GM12878 (cell line): ENCODE measurements around the gene SIX3. TPM values are rescaled to one million over a fixed set of nuclear protein-coding genes. Genes with fewer than 3 reads are reported as not detected.

Experiments
- BRCA1 ChIP-seq: IDR thresholded peaks from 2 replicates; pipeline ENCODE4 v1.6.1; 2011; ENCODE audit warnings: low read depth, low read length, improper control_type of control experiment
- IKZF1 ChIP-seq: fragments of 450-650 bp; conservative IDR thresholded peaks from 2 replicates; pipeline ENCODE4 v1.6.1; 2017; ENCODE audit warnings: antibody characterized with exemption, mild to moderate bottlenecking
- KDM1A ChIP-seq: fragments of 200-600 bp; sonication (generic); IDR thresholded peaks from 2 replicates; pipeline ENCODE4 v1.6.1; 2016; ENCODE audit warnings: borderline replicate concordance
- PML ChIP-seq: IDR thresholded peaks from 2 replicates; pipeline ENCODE4 v1.6.1; 2012; ENCODE audit warnings: low read length, inconsistent platforms
- ZSCAN29 ChIP-seq: fragments of 450-650 bp; IDR thresholded peaks from 2 replicates; pipeline ENCODE4 v1.6.1; 2017; ENCODE audit warnings: mild to moderate bottlenecking, moderate library complexity
- polyA plus RNA-seq, 11 experiments: library from polyadenylated mRNA; depleted of rRNA in 4 of 11; unstranded in 6 of 11; stranded (reverse) in 5 of 11; fragments of >200 nt; fragmentation: Nextera tagmentation in 4 of 11; fragmentation: Illumina TruSeq in 1 of 11; extraction: Ambion mirVana in 4 of 11; extraction: Trizol in 1 of 11; gene quantifications; 1 replicate in 1 of 11; 2 replicates in 10 of 11; pipeline versions ENCODE4 v1.2.1 to v1.2.3, GENCODE V29; 2011 to 2016; ENCODE audit warnings: inconsistent platforms in 2 of 11, missing spikeins in 2 of 11, low read depth in 1 of 11
- total RNA-seq, 4 experiments: library from RNA; depleted of rRNA in 3 of 4; stranded (reverse); fragments of >200 nt in 3 of 4; fragmentation: Illumina TruSeq in 1 of 4; extraction: Trizol in 1 of 4; gene quantifications; 2 replicates each; pipeline versions ENCODE4 v1.2.1 to v1.2.3, GENCODE V29; 2013 to 2021
- TF ChIP-seq, protein P1 (sequence below): fragments of 450-650 bp; IDR thresholded peaks from 2 replicates; pipeline ENCODE4 v1.6.1; 2016; ENCODE audit warnings: mild to moderate bottlenecking
- TF ChIP-seq, protein P2 (sequence below): fragments of 450-650 bp; formaldehyde crosslinking; IDR thresholded peaks from 2 replicates; pipeline ENCODE4 v1.4.0; 2020; ENCODE audit warnings: mild to moderate bottlenecking, moderate library complexity

Gene SIX3
- total and polyA plus RNA-seq, 10 of the 15 experiments (the other 5 are each of a cell fraction or from before 2014, with no cell fraction given) = 0.05 to 0.42 (median 0.13) TPM; not detected in 4

DNA sequence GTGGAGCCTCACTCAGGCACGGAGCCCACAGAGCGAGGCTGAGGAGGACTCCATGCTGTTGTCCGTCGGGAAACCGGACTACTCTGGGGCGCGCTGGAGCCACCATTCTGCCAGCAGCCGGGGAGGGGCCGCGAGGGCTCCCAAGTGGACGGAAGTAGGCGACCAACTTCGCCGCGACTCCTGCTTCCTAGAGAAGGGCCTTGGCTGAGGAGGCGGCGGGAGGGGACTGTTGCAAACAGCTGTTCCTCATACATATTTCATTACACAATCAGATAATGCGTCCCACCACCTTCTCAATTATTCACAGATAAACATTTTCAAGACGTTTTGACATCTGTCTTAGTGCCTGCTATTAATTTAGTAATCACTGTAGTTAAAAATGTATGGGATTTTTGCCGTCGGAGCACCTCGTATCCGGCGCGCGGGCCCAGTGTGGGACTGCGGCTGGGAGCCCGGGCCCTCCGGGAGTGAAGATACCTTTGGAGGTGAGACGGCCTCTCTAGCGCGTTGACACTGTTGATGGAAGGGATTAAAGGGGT, 11.7 kb upstream of the SIX3 start (continued):
- TF ChIP-seq, protein P1, sequence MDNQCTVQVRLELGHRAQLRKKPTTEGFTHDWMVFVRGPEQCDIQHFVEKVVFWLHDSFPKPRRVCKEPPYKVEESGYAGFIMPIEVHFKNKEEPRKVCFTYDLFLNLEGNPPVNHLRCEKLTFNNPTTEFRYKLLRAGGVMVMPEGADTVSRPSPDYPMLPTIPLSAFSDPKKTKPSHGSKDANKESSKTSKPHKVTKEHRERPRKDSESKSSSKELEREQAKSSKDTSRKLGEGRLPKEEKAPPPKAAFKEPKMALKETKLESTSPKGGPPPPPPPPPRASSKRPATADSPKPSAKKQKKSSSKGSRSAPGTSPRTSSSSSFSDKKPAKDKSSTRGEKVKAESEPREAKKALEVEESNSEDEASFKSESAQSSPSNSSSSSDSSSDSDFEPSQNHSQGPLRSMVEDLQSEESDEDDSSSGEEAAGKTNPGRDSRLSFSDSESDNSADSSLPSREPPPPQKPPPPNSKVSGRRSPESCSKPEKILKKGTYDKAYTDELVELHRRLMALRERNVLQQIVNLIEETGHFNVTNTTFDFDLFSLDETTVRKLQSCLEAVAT = no peak
- no peak for TF ChIP-seq PML
- TF ChIP-seq ZSCAN29 = no peak
- TF ChIP-seq IKZF1 = no peak
- TF ChIP-seq KDM1A = no peak
- TF ChIP-seq, protein P2, sequence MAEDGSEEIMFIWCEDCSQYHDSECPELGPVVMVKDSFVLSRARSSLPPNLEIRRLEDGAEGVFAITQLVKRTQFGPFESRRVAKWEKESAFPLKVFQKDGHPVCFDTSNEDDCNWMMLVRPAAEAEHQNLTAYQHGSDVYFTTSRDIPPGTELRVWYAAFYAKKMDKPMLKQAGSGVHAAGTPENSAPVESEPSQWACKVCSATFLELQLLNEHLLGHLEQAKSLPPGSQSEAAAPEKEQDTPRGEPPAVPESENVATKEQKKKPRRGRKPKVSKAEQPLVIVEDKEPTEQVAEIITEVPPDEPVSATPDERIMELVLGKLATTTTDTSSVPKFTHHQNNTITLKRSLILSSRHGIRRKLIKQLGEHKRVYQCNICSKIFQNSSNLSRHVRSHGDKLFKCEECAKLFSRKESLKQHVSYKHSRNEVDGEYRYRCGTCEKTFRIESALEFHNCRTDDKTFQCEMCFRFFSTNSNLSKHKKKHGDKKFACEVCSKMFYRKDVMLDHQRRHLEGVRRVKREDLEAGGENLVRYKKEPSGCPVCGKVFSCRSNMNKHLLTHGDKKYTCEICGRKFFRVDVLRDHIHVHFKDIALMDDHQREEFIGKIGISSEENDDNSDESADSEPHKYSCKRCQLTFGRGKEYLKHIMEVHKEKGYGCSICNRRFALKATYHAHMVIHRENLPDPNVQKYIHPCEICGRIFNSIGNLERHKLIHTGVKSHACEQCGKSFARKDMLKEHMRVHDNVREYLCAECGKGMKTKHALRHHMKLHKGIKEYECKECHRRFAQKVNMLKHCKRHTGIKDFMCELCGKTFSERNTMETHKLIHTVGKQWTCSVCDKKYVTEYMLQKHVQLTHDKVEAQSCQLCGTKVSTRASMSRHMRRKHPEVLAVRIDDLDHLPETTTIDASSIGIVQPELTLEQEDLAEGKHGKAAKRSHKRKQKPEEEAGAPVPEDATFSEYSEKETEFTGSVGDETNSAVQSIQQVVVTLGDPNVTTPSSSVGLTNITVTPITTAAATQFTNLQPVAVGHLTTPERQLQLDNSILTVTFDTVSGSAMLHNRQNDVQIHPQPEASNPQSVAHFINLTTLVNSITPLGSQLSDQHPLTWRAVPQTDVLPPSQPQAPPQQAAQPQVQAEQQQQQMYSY (CRISPR knock-in tag) = no peak
- no peak for TF ChIP-seq BRCA1
